NCI-H748 (cell line): Measurements from ENCODE around the gene RHOBTB3.
"Not testable (repeated sequence)": the region's sequence is repeated elsewhere in the genome, so short reads cannot be mapped to it uniquely, and the experiment has no call there.

ENCODE experiments used
- DNase-seq: peaks from one replicate; lab custom pipeline; 2025; ENCODE audit not compliant: unreplicated experiment; lab: John Stamatoyannopoulos, UW

The RHOBTB3 gene

DNA sequence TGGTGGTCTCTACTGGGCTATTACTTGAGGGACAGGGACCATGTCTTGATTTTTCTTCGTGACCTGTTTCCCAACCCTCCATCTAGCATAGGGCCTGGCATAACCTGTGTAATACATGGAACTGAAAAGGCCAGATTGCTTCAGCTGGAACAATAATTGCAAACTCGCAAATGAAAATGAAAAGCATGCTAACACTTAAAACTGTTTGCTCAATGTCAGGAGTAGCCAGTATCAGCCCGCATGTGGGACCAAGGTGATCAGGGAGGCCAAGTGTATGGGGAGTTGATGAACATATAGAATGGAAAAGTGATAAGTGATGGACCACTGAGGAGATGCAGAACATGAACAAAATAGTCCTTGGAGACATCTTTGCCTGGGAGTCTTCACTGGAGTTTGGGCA, 66.2 kb downstream of the RHOBTB3 start:
- no peak for DNase-seq

DNA sequence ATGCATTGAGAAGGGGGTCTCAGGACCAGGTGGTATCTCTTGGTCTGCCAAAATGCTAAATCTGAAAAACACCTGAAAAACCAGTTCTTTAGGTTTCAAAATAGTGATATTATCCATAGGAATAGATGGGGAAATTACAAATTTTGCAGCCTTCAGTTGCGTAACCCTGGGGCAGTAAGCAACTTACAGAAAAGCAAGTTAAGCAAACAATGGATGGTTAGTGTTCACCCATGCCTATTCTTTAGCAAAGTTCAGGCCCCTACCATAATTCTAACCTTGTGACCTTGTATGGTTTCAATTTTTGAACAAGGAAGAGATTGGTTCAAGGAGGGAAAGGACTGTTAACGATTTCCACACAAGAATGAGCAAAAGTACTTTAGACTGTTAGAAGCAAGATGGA, 66.9 kb downstream of the RHOBTB3 start:
- no peak for DNase-seq

DNA sequence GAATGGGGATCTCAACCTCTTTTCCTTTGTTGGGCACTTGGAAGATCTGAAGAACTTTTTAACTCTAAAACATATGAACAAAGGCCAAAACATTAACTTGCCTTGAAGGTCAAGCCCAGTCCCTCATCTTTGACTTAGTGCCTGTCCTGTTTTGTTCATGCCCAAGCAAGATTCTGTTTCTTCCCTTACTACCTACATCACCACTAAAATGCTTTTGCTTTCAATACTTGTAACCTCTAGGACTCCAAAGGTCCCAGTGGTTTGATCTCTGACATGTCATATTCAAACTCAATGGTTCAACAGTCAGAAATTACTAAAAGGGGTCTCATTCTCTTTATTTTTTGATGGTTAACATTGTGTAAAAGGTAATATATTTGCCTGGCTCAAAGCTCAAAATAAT, 67.4 kb downstream of the RHOBTB3 start:
- DNase-seq, result no peak

DNA sequence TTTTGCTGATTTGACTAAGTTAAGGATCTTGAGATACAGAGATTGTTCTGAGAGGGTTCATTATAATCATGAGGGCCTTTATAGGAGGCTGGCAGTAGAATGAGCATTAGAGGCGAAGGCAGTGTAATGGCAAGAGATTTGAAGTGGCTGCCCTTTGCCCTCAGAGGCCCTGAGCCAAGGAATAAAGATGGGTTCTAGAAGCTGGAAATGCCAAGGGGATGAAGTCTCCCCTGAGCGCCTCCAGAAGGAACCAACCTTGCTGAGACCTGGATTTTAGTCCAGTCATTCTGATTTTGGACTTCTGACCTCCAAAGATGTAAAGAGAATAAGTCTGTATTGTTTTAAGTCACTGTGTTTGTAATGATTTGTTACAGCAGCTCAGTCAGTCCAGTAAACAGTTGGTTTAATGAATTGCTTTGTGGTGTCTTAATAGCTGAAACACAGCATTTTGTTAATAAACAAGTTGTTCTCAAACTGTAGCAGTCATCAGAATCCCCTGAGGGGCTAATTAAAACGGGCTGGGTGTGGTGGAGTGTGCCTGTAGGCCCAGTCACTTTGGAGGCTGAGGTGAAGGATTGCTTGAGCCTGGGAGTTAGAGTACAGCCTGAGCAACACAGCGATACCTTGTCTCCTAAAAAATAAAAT, 68.2 kb downstream of the RHOBTB3 start:
- no peak for DNase-seq

DNA sequence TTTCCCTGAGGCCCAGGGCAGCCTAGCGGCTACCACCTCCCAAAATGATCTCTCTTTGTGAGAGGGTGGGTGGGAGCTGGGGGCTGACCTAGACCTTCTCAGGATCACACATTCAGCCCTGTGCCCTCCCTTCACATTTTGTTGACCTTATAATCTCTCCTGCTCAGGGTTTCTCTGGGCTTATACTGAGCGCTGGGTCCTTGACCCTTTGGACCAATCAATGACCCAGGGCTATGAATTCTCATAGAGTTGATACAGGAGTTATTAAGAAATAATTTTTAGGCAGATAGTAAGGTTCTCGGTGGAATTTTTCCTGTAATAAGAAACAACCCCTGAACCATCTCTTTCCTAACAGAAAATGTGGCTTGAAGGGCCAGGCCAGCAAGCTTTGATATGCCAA, 69.4 kb downstream of the RHOBTB3 start:
- no peak for DNase-seq

DNA sequence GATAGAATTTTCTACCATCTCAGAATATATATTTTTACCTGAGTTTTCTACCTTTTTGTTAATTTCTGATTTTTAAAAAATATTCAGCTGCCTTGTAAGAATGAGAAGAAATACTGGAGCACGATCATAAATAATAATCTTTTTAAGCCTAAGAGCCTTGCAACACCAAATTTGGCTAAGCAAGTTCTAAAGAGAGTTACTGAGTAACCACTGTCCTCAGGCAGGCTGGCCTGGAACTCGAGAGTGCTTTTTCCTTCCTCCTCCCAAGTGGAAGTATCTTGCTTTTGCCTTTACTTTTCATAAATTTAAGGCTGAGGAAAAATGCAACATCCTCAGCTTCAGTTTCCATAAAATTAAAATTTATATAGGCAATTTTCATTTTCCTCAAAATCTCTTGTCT, 70.4 kb downstream of the RHOBTB3 start:
- DNase-seq, result no peak

DNA sequence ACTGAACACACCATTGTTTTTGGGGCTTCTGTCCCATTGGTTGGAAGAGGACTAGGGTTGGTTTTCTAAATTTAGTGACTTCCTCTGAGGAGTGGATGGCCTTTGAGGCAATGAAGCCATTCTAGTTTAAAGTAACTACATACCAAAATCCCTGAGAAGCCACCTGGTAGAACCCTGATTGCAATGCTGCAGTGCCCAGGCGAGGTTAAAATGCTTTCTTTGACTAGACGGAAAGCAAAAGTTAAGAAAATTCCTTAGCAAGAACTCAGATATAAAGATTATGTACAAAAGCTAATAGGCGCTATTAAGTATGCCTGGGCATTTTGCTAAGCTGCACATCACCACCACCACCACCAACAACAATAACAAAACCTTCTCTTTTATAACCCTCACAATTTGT, 70.8 kb downstream of the RHOBTB3 start:
- no peak for DNase-seq

DNA sequence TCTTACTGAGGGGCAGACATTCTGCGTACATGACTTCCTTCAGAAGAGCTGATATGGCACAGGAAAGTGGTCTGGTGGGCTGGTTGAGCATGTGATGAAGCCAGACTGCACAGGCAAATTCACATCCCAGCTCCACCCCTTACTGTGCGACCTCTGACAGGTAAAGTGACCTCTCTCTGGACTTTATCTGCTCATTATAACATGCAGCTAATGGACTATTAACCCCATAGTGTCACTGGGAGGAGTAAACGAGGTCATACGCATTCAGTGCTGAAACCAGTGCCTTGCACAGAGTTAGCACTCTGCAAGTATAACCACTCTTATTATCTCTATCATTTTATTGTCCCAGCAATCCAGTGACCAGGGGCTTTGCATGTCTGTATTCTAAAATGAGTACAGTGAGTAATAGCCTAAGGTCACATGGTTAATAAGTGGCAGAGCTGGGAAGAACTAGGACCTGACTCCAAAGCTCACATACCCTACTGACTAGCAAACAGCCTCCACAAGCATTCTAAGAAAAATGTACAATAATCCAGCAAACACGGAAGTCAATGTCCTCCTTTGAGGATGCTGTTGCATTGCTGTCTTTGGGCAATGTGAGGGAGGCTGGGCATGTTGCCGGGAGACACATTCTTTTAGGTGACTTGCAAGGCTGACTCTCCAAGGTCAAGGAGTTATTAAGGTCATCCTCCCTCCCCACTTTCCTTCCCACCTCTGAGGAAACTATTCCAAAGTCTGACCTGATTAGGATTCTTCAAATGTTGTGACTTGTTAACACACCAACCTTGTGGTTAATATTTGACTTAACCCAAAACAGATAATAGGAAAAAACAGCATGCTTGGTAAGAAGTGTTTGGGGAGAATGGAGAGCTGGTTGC, 72.4 kb downstream of the RHOBTB3 start:
- DNase-seq, result no peak

DNA sequence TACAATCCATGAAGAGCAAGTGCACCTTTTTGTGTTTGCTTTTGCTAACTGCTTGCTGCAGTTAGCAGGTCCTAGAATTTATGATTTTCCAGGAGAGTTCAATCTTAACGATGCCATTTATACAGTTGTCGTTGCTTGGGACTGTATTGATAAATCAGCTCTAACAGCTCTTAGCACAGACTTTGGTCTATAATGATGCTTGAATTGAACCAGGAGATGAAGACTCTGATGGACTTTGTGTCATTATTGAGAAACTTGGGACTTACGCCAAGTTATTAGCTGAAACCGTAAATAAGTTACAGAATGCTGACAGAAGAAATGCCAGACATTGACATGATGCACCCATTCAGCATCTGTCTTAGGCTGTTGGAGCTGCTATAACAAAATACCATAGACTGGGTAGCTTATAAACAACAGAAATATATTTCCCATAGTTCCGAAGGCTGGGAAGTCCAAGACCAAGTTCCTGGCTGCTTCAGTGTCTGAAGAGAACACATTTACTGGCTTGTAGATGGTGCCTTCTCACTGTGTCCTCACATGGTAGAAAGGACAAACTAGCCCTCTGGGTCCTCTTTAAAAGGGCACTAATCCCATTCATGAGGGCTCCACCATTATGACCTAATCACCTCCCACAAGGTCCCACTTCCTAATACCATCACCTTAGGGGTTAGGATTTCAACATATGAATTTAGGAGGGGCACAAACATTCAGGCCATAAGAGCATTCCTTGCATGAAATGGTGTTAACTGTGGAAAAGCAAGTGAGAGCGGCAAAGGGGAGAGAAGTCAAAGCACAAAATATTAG, 73.8 kb downstream of the RHOBTB3 start:
- no peak for DNase-seq

DNA sequence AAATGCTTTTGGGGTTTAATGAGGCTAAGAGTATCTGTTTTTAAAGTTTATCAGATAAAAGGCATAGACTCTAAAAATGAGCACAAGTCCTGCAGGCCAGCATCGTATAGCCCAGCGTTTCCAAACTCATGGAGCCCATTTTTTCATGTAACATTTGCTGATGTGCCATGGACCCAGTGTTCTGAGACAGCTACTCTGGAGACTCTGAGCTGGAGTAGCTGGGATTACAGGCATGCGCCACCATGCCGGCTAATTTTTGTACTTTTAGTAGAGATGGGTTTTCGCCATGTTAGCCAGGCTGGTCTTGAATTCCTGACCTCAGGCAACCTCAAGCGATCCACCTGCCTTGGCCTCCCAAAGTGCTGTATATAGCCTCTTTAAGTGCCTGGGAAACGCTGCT, 75.6 kb downstream of the RHOBTB3 start:
- DNase-seq, result no peak

DNA sequence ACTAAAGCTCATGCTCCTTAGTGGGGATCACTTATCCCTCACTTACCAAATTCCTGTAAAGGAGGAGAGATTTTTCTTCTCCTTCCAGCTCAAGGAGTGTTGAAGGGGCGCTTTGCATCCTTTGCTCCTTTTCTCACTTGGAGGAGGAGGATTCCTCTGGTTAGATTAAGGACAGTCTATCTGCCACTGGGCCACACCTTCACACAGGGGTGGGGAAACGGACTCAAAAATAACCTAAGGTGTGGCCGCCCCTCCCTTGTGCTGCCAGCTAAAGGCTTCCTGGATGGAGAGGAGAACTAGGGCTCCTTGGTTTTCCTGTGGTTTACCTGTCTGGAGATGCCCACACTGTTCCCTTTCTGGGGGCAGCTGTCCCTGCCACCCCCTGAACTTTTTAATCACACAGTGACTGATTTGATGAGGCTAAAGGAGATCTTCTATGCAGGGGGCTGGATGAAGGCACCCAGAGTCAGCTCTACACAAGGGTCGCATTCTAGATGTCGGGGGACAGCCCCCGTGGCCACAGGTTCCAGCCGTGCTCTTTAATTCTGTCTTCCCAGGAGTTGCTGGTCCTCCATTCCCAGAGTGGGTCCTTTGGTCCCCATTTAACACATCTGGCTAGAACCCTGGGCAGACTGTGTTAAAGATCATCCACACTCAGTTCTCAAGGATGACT, 77.0 kb downstream of the RHOBTB3 start:
- no peak for DNase-seq

DNA sequence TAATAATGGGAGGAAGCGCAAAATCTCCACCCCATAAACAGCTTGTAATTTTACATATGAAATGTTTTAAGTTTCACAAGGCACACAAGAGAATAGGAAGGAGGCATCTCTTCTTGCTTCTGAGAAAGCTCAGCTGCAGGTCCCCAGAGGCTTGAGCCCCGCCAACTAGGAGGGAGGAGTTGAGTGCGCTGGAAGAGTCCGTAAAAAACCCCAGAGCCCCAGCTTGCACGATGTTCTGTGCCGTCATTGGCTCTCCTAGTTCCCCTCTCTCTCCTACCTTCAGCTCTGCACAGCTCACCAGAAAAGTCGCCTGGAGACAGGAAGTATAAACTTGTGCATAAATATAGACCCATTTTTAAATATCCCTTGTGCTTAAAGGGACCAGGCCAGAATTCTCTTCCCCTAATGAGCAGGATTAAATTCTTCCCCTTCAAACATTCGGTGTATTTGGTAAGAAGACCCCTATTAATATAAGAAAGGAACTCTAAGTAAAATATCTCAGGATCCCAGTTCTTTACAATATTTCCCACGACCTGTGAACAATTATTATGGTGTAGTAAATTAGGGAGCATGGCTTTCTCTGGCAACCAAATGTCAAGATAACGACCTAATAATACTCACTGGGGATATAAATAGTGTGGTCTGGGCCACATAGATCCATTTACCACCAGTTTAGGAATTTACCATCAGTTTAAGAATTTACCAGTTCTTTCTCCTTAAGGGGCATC, 77.7 kb downstream of the RHOBTB3 start:
- peak; percentile 4 for DNase-seq

DNA sequence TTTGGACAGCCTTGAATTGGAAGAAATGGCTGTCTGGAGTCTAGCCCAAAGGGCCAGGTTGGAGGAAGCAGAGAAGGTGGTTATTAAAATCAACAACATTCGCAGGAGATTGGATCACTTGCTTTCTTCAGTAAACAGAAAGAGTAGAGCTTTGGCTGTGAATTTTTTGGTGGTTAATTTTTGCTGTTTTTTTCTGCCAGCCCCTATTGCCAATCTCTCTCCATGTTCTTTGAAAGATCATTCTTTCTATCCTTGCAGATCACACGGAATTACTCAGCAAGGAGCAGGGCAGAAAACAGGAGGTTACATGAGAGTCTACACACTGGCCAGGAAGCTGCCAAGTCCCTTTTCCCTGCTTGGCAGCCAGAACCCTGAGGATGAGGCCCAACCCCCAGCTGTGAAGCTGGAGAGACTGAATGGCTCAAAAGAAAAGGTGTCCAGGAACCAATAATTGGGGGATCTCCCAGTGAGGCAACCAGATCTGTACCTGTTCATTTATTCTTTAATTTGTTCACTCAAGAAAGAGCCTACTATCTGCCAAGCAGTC, 78.4 kb downstream of the RHOBTB3 start:
- DNase-seq, result no peak

DNA sequence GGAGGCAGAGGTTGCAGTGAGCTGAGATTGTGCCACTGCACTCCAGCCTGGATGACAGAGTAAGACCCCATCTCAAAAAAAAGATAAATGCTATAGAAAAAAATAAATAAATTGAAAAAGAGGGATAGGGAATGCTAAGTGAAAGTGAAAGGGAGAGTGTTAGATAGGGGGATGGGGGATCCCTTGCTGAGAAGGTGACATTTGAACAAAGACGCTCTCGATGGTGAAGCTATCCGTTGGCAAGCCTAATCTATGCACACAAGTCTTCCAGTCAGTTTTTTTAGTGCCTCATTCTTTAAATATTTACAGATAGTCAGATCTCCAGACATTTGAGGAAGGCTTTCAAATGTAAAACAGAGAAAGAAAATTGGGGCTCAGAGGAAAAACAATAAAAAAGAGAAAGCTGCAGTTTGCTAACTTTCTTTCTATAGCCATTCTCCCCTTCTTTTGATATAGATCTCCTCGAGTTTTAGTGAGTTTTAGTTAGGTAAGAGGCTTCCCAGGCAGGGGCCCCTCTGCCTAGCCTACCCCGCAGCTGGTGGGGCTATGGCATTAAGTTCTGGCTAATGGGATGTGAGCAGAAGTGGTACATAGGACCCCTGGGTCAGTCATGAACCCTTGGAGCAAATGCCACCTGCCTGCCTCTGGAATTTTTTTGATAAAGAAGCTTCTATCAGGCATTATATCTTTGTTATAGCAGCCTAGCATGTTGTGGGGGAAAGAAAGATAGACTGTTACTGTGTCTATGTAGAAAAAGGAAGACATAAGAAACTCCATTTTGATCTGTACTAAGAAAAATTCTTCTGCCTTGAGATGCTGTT, 79.4 kb downstream of the RHOBTB3 start:
- no peak for DNase-seq

DNA sequence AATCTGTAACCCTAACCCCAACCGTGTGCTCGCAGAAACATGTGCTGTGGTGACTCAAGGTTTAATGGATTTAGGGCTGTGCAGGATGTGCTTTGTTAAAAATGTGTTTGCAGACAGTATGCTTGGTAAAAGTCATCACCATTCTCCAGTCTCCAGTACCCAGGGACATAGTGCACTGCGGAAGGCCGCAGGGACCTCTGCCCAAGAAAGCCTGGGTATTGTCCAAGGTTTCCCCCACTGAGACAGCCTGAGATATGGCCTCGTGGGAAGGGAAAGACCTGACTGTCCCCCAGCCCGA, 79.9 kb downstream of the RHOBTB3 start:
- not testable (repeated sequence) for DNase-seq

DNA sequence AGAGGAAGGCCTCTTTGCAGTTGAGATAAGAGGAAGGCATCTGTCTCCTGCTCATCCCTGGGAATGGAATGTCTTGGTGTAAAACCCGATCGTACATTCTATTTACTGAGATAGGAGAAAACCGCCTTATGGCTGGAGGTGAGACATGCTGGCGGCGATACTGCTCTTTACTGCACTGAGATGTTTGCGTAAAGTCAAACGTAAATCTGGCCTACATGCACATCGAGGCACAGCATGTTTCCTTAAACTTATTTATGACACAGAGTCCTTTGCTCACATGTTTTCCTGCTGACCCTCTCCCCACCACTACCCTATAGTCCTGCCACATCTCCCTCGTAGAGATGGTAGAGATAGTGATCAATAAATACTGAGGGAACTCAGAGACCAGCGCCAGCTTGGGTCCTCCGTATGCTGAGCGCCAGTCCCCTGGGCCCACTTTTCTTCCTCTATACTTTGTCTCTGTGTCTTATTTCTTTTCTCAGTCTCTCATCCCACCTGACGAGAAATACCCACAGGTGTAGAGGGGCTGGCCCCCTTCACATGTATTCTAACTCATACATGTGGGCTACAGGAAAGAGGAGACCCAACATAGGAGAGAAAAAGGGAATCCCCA, 80.4 kb downstream of the RHOBTB3 start:
- DNase-seq, result not testable (repeated sequence)

DNA sequence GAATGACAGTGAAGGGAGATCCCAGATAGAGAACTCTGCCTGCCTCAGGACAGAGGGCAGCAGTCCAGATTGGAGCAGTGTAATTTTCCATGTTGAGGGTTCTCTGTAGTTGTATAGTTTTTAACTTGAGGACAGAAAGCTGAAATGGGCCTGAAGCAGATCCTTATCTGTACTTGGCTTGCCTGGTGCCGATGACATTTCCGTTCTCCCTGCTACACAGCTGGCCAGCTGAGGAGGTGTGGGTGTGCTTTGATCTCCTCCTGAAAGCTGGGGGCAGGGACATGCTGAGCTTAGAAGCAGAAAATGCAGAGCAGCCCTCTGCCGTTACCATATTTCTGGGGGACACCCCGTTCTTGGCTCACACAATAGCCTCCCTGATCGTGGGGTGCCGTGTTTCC, 80.9 kb downstream of the RHOBTB3 start:
- DNase-seq, result no peak

DNA sequence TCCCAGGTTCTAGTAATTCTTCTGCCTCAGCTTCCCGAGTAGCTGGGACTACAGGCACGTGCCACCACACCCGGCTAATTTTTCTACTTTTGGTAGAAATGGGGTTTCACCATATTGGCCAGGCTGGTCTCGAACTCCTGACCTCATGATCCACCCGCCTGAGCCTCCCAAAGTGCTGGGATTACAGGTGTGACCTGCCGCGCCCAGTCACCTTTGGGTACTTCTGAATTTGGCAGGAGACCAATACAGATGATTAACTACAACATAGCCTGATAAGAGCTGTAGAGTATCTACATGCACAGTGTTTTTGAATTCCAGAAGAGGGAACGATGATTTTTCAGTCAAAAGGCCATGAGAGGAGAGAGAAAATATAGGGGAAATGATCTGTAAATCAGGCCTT, 81.9 kb downstream of the RHOBTB3 start:
- peak; percentile 5 for DNase-seq

DNA sequence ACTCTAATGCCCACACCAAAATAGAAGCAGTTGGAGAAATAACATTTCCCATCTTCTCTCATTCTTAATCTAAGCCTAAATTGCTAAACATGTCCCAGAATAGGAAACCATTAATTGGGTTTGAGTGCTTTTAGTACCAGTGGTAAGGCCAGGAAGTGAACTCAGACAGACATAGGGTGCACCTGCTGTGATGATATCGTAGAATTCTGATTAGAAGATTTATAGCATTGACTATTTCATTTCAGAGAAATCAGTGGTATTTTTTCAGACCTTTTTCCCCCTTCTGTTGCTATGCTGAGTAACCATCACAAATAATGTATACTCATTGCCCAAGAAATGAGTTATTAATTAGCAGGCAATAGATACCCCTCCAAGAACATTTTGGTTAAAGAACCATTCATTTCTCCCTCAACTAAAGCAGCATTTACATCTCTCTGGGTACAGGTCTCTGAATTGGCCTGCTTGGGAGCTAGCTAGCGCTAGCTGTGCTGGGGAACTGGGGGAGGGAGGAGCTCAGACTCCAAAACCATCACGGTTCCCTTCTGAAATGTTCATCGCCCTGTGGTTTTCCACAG, 84.1 kb downstream of the RHOBTB3 start:
- no peak for DNase-seq
